ENCODE data around the gene TNFAIP8.

The TNFAIP8 gene

DNA sequence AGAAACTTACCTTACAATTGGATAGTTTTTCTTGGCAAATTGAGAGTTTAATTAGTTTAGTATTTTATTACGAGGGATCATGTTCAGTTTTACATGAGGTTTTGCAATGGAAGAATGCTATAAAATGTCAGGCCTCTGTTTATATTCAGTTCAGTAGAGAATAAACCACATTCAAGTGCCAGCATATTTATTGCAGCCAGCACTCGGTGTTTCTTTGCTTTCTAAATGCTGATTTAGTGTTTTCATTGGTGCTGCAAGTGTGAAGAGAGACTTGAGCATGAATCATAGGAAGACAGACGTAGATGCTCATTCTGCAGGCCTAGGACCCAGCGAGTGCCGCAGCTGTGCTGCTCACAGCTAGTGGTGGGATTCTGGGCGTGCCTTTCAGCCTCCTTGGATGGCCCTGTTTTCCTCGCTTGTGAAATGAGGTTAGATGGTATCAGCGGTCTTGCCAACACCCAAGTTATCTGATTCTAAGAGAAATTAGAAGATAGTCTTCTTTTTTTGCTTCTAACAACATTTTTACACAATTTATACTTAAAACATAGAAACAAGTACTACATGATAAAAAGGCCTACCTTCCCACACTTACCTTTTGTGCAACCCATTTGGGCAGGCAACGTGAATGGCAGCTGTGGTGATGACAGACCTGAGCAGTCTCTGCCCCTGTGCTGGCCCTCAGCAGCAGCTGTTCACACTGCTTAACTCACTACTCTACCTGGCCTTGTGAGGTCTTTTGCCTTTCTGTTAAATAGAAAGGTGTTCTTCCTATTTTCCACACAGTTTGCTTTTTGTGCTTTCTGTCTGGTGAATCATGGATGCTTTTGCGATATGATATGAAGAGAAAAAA is 26.8 kb upstream of the TNFAIP8 start:
- peak; percentile 40 for DNase-seq (ENCODE audit: low read depth)

DNA sequence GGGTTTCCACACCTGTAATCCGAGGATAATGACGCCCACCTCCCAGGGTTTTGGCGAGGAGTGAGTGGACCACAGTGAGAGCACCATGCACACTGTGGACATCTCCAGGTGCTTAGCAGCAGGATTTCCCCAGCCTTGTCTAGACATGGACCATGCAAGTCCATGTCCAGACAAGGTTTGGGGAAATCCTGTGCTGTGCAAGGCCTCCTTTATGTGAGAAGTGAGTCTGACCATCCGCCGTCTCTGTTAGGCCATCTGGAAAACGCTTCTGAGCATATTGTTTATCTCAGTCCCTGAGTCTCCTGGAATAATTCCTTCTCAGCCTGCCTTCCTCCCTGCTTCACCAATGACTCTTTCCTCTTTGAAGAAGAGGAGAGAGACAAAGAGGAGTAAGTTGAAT is 26.2 kb upstream of the TNFAIP8 start:
- DNase-seq (ENCODE audit: low read depth): no peak

DNA sequence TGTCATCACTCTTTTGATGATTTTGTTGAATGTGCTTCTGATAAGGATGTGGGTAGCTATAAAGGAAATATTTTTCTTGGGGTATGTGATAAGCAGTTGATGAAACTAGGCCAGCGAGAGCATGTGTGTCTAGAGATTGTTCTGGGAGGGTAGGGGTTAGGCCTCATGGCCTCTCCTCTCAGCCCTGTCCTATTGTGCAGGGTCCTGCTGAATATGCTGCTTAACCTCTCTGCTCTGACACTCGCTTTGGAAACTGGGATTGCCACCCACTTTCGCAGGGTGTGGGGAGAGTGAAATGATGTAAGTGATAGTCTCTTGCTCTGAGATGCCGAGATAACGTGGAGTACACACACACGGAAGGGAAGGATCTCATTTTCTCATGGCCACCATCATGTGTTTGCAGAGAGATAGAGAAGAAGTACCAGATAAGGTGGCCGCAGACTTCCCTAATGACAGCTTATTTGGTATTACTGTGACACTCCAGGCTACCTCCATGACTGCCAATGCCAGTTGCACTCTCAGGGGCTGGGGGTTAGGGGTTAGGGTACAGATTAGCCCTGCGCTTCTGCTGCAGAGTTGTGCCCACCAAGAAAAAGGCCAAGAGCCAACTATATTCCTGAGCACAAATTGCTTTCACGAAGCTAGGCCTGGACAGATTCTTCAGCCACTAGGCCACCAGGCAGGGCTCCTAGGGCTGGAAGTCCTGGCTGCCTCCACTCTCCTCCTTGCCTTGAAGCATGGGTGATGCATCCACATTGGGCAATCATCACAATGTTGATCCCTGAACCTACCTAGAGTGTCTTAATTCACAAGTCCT is 25.2 kb upstream of the TNFAIP8 start:
- DNase-seq (ENCODE audit: low read depth): no peak

DNA sequence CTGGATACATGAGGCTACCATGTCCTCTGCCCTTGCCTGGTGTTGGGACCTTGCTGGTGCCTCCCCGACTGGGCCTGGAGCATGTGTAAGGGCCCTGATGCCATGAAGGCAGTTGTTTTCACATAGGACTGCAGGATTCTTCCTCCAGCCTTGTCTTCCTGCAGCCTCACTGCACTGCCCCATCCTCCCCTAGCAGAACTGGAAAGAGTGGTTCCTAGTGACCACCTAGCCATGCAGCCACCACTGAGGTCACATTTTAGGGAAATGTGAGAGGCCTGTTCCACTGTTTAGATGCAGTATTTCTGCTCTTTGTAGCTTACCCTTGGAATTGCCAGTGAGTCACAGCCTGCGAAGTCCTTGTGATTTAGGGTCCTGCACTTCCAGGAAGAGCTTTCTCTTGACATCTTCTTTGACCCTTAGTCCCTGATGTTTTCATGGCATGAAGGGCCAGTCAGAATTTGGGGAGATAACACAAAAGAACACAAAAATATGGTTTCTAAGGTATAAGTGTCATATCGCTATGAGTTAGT is 24.2 kb upstream of the TNFAIP8 start:
- no peak for DNase-seq (ENCODE audit: low read depth)

DNA sequence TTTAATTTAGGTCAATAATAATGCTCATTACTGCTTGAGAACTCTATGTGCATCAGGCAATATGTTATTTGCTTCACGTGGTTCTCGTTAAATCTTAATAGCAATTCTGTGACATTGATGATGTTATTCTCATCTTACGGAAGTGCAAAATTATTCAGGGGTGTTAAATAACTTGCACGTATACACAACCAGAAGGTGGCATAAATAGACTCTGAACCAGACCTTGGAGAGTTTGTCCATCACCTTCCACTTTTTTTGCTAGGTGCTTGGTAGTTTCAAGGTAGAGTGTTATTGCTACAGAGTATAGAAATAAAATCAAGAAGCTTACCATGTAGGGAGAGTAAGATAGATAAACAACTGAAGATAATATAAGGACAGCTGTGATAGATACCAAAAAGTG is 23.6 kb upstream of the TNFAIP8 start:
- no peak for DNase-seq (ENCODE audit: low read depth)

DNA sequence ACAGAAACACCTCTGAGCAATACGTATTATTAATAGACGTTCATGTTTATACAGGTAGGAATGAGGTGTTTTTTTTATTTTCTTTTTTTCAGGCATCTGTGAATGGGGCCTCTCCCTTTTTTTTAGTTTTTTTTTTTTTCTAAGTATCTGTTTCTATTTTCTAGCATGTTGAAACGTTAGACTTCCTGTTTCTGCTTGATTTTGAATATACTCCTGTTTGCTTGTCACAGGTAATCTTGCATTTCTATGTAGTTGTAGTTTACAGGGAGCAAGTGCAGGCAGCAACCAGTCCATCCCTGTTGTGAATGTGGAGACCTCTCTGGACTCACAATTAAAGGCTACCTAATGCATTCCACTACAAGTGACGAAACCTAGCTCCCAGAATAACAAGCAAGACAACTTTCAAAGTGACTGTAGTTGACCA is 22.8 kb upstream of the TNFAIP8 start:
- DNase-seq (ENCODE audit: low read depth): no peak

DNA sequence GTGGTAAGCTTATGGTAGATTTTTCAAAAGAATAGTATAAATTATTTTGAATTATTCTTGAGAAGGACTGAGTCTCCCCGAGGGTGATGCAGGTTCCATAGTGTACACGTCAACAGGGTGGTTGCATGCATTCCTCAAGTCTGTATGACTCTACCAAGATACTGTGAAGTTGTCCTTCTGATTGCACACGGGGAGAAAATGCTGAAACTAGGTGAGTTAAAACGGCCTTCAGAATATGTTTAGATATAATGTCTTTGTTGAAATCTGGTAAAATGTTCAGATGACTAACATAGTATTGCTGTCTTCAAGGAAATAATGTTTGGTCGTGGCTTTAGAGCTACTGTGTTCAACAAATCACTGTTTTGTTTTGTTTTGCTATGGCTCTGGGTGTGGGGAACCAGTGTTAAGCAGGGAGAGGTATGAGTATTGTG is 22.4 kb upstream of the TNFAIP8 start:
- DNase-seq (ENCODE audit: low read depth): no peak

DNA sequence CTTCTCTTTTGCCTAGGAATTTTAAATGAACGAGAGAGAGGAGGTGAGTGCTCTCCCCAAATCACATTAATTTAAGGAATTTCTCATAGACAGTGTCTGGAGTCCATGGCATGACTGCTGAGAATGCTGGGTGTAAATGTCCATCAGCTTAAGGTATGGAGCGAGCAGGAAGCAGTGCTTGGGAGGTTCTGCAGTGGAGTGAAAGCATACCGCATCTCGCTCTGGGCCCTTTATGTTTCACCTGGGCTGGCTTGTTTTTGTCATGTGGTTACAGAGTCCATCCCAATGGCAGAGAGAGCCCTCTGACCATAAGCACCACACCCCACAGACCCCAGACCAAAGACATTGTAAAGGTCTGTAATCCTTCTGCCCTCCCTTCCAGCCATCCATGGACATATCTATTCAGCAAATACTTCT is 20.6 kb upstream of the TNFAIP8 start:
- no peak for DNase-seq (ENCODE audit: low read depth)

DNA sequence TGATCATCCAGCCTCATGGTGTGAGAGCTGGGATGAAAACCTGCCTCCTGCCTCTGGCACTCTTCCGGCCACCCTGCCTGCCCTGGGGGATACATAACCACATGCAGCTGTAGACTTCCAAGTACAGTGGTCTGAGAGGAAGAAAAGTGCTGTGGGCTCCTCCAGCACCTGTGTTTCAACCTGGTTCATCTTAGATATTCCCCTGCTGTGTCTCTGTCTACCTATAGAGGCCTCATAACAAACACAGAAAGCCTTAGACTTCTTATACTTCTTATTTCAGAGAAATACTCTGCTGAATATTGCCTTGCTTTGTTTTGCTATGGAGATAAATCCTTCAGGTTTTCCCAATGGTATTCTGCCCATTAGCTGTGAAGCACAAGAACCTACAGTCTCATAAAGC is 19.6 kb upstream of the TNFAIP8 start:
- no peak for DNase-seq (ENCODE audit: low read depth)

DNA sequence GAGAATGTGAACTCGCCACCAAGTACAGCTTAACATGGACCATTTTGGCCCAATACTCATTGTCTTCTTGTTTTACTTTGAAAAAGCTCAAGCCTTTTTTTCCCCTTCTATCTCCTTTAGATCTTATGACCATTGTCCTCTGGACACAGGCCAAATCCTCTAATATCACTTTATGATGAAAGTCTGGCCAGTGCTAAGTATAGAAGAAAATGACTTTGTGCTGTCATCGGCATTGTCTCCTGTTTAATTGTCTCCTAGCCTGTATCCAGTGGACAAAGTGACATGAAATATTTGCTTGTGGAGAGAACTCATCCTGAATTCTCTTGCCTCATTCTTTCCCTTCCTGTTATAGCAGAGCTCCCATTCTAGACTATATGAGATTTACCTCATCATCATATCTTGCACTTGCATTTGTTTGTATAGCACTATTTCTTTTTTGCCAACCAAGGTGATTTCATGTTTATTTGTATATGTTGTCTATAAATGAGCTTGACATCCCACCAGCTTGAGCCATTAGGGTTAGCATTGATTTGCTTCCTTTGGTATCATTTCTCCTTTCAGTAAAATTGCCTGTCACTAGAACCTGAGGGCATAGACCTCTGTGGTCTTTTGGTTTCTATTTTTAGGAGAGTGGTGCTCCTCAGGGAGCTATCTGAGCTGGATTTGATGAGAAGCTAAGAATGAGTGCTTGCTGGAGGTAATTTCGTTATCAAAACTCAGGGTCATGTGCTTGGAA is 18.8 kb upstream of the TNFAIP8 start:
- no peak for DNase-seq (ENCODE audit: low read depth)

DNA sequence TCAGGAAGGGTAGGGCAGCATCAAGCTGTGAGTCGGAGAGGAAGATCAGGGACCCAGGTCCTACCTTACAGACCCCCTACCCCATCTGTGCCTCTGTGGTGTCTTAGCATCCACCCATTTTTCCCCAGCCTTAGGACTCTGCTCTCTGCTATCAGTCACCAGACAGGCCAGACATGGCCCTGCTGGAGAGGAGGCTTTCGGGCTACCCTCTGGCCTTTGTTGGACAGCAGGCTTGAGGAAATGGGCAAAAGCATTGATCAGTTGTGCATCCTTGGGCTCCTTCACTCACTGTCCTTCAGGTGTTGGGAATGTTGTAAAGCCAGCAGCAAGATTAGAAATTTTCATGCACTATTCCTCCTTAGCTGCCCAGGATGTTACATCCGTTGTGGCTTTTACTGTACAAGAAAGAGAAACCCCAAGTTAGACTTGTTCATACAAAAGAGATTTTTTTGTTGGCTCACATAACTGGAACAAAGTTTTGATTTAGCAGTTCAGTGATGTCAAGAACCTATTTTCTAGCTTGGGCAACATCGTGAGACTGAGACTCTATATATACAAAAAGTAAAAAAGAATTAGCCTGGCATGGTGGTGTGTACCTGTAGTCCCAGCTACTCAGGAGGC is 17.4 kb upstream of the TNFAIP8 start:
- DNase-seq (ENCODE audit: low read depth): no peak

DNA sequence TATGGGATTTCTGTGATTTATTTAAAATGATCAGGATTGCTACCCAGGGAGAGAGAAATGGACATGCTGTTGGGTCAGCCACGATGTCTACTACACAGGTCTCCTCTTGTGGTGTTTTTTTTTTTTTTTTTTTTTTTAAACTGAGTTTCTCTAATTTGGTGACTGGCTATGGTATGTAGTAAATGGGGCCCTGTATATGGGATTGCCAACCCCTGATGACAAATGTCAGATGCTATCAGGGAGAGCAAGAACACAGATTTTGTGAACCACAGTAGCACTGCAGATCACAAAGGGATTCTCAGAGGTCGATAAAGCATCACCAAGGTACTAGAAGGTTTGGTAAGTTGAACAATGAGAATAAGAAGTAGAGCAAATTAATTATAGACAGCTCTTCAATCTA is 16.5 kb upstream of the TNFAIP8 start:
- no peak for DNase-seq (ENCODE audit: low read depth)

DNA sequence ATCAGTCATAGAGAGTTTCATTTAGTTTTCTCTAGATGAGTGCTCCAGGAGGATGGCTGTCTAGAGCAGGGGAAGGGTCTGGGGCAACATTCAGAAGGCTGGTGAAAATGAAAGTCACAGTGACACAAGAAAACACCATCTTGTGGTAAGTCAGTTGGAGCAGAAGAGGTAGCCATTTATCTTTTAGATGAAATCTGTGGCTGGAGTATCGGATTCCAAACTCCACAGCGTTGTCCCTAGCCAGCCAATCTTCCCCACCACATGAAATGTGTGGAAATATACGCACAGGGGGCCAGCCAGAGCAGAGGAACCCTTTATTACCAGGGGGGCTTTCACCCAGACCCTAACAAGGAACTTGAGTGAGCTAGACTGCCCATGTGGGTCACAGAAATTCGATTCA is 15.9 kb upstream of the TNFAIP8 start:
- no peak for DNase-seq (ENCODE audit: low read depth)

DNA sequence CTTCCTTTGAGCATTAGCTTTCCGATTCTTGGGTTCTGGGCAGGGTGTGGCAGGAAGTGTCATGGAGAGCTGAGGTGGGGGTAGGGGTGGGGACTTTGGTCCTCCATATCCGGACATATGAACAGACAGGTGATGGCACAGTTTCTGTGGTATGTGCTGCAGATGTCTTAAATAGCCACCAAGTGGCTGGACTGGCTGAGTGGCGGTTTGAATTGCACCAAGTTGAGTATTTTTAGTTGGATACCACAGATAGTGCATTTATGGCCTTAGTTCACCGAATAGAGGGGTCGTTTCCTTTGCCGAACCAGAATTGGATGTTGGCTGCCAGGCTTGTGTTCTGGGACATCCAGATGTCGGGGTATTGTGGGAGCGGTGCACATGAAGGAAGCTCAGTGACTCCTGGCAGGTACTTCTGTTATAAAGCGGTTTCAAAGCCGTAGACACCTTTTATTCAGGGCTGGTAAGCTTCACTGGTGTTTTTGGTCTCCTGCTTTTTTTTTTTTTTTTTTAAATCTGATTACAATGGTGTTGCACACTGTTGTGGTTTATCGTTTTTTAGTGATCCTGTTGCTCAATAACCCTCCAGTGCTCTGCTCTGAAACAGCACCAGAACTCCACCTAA is 15.1 kb upstream of the TNFAIP8 start:
- DNase-seq (ENCODE audit: low read depth): no peak

DNA sequence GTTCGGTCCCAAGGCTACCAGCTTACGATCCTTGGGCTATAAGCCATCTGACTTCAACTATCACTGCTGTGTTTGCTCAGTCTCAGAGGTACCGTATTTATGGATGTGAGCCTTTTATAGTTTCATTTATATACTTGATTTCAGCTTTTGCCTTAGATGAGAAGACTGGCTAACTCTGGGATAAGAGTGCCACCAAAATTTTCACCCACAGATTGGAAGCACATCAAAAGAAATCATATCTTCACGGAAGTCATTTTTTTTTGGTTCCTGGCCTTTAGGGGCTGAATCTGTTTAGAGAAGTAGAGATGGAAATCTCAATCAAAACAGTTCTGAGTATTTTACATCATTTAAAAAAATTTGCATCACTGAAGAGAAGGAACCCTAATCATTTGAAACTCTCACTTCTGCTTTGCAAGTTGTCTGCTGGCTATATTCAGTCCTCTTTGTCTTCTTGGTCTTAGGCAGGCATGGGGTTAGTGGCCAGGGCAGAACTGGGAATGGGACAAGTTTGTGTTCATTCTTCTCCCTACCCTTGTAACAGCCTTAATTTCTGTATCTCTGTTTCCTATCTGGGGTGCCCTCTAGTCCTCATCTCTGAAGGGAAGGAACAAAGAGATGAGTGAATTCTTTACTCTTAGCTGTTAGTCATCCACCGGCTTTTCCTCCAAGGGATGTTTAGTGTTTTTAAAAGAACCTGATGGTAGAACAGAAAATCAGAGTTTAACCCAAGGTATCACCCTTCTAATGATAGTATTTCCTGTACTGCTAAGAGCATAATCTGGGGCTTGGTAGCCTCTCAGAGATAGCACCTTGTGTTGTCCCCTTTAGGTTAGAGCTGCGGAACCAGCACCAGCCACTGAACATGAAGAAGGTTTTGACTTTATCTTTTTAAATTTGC is 14.1 kb upstream of the TNFAIP8 start:
- DNase-seq (ENCODE audit: low read depth): no peak

DNA sequence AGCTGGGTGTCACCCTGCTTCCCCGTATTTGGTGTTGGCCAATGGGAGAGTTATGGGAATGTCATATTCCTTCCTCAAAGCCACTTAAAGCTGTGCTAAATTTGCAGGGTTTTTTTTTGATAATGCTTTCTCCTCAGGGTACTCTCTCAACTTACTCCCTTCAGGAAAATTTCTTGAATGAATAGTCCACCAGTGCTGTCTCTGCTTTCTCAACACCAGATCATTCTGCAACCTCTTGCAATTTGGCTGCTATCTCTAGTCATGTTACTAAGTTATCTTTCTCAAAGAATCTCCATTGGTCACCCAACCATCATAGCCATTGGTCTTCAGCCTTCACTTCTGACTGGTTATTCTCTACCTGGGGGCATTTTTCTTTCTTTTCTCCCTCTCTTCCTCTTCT is 13.4 kb upstream of the TNFAIP8 start:
- DNase-seq (ENCODE audit: low read depth): no peak

DNA sequence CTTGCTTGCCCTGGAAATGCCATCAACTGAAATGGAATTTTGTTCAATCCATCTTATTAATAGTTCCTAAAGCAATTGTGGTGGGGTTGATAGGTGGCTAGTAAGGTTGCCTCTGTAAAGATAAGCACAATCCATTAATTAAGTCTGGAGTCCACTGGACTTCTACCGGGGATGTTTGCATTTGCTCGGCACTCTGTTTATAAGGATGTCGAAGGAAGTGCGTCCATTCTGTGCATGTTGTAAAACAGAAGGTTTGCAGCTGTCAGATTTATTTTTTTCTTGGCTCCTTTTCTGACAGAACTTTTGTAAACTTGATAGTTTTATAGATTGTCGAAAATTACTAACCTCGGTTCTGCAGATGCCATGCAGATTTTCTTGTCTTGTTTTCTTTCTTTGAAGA is 12.8 kb upstream of the TNFAIP8 start:
- no peak for DNase-seq (ENCODE audit: low read depth)

DNA sequence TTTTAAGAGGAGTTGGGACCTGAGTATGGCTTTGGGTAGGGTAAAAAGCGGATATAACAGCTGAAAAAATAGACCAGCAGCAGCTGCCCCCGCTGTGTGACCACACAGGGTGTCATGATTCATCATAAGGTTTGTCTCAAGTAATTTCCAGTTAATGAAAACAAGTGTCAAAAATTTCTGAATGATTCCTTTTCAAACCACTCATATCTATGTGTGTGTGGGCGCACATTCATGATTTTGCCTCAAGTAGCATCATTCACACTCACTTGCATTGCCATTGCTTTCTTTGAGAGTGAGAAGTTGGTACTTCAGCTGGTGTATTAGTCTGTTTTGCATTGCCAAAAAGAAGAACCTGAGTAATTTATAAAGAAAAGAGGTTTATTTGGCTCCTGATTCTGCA is 12.1 kb upstream of the TNFAIP8 start:
- DNase-seq (ENCODE audit: low read depth): peak; percentile 47

DNA sequence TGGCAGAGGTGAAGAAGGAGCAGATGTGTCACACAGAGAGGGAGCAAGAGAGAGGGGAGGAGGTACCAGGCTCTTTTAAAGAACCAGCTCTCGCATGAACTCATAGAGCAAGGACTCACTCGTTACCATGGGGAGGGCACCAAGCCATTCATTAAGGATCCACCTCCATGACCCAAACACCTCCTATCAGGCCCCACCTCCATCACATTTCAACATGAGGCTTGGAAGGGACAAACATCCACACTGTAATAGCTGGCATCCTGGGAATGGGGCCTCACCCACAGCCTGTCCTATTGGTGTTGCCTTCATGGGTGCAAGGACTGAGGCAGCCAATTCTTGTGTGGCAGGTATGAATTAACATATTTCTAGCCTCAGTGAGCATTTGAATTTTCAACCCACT is 11.6 kb upstream of the TNFAIP8 start:
- DNase-seq (ENCODE audit: low read depth): no peak

DNA sequence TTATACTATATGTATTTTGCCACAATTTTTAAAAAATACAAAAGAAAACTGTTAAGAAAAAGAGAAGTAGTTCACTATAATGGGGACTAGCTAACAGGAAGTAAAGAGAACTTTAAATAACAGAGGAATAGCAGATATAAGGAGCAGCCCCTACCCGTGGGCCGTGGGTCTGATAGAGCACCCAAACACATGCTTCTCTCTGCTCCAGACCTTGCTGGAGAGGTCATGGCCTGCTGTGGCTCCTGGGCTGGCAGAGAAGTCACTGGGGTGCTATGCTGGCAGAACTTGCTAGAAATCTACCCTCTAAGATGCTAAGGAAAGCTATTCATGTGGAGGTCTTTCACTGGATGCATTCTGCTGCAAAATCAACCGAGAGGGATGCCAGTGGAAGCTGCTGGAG is 10.0 kb upstream of the TNFAIP8 start:
- no peak for DNase-seq (ENCODE audit: low read depth)

All from stimulated activated CD8-positive, alpha-beta memory T cell treated with anti-CD3 and anti-CD28 coated beads, Interleukin-12 subunit alpha, Interleukin-12 subunit beta, amount 100 ng/mL, for 4 hours (primary cell).